NCI-H187 (cell line): ENCODE data around the gene KRT31.
"Not testable (repeated sequence)": the region's sequence is repeated elsewhere in the genome, so short reads cannot be mapped to it uniquely, and the experiment has no call there.

Experiments used
- DNase-seq, 2 experiments: peaks; one replicate each; lab custom pipeline; 2025; lab: John Stamatoyannopoulos, UW

The KRT31 gene

GRCh38 chr17:41396996-41397660, at the start of gene KRT31:
KRT31 (minus strand) TSS chr17:41397608; CDS start chr17:41397539, 69 bp downstream.
- DNase-seq: no peak

DNA sequence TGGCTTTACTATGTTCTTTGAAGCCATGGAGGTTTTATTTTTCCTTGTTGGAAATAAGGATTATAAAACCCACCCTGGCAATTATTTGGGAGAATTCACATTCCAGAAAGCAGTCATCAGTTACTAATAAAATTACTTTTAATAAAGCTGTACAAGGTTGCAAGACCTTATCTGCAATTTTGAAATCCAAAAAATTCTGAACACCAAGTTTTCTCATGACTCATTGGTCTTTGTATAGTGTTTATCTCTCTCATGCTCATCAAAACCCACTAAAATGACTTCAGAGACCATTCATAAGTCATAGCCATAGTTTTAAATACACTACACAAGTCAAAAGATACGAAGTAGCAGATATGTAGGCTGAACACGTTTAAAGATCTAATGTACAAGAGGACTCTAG, 49.4 kb upstream of the KRT31 start:
- DNase-seq: no peak

DNA sequence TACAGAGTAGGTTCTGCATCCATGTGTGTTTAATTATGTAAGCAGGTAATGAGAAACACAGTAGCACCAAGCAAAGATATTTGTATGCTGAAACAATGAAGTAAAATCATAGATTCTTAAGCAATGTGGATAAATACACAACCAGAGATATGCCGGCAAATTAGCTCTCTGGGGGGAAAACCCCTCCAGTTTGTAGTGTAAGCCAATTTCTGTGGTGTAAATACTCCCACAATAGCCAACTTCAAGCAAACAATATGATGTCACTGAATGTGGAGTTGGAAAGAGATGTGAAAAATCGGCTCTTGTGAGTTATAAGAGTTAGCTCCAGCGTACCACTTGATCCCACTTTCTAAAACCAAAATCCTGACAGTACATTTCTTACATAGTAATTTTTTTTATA, 47.2 kb upstream of the KRT31 start:
- DNase-seq: no peak

- DNase-seq: no peak
Measured at GRCh38 chr17:41444186-41444585, 46.8 kb upstream of the KRT31 start.

DNA sequence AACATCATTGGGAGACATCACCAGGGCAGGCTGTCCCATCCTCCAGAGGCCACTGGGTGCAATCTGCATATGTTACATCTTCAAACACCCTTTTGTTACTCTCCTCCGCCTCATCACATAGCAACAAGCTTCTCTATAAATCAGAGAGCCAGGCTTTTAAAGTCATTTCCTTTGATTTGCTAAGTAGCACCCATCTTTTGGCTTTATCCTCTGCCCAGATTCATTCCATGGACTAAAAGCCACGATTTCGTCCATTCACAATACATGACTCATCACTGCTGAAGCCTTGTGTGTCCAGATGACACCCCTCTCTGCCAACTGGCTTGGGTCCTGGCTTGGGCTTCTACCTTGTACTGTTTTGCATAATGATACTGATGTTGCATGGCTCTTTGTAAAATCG, 45.3 kb upstream of the KRT31 start:
- no peak for DNase-seq

- DNase-seq: no peak
Measured at GRCh38 chr17:41440531-41441033, 43.2 kb upstream of the KRT31 start, which contains the start of gene KRT38. KRT38 (minus strand) TSS chr17:41440983; CDS start chr17:41440921, 62 bp downstream.

DNA sequence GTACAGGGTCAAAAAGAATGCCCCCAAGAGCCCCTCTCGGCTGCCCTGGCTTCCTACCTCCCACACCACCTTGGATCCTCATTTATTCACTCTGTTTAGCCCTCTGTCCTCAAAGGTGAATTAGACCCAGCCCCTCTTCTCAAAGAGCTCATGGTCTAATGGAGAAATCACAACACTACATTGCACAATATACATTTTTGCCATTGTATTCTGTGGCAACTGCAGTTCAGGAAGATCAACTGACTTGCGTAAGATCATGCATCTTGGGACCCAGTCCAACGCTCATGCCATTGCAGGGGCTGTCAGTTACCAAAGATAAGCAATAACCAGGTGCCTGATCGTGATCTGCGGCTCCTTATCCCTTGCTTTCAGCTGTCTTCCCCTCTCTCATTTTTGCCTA, 42.0 kb upstream of the KRT31 start:
- no peak for DNase-seq

DNA sequence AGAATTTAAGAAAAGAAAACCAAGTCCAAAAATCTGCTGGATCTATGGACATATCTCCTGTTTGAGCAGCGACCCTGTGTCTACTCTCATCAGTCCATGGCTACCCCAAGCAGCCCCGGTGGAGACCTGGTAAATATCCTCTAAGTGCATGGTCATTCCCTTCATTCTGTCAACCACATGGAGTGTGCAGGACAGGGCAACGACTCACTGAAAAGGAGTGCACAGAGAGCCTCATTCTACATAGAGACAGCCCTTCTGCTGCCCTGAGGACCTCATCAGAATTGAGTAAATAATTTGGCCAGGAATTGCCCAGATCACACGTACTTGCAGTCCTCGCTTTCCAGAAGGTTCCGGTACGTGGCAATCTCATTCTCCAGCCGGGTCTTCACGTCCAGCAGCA, 40.4 kb upstream of the KRT31 start:
- DNase-seq: no peak

GRCh38 chr17:41437254-41437653, 39.8 kb upstream of the KRT31 start:
- no peak for DNase-seq

GRCh38 chr17:41434415-41434814, 37.0 kb upstream of the KRT31 start:
- peak in 1 of 2 experiments; percentile 81 for DNase-seq

- DNase-seq: peak; percentile 66 to 81
Measured at GRCh38 chr17:41434005-41434404, 36.6 kb upstream of the KRT31 start.

- DNase-seq: no peak
Measured at GRCh38 chr17:41433586-41433985, 36.2 kb upstream of the KRT31 start.

DNA sequence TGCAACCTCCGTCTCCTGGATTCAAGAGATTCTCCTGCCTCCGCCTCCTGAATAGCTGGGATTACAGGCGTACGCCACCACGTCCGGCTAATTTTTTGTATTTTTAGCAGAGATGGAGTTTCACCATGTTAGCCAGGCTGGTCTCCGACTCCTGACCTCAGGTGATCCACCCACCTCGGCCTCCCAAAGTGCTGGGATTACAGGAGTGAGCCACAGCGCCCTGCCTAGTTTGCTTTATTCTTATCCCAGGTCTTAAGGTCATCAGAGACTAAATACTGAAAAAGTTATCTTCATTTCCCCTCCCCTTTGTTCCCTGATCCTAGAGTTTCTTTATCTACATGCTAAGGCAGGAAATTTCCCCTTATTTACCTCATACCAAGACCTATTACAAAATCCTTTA, 33.0 kb upstream of the KRT31 start:
- DNase-seq: not testable (repeated sequence)

DNA sequence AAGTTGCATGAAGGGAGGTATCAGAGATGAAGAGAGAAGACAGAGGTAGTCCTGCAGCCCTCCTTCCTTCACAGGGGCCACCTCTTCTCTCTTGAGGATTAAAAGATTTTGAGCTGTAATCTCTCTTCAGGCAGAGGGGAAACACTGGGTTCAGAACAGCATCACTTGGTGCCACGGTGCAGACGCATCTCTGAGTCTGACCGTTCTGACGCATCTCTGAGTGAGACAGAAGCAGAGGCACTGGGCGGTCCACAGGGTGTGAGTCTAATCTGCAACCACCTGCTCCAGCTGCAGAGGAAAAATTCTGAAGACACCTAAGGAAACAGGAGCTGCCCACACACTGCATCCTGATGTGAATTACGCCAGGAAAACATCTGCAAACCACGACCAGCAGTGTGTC, 32.3 kb upstream of the KRT31 start:
- no peak for DNase-seq

DNA sequence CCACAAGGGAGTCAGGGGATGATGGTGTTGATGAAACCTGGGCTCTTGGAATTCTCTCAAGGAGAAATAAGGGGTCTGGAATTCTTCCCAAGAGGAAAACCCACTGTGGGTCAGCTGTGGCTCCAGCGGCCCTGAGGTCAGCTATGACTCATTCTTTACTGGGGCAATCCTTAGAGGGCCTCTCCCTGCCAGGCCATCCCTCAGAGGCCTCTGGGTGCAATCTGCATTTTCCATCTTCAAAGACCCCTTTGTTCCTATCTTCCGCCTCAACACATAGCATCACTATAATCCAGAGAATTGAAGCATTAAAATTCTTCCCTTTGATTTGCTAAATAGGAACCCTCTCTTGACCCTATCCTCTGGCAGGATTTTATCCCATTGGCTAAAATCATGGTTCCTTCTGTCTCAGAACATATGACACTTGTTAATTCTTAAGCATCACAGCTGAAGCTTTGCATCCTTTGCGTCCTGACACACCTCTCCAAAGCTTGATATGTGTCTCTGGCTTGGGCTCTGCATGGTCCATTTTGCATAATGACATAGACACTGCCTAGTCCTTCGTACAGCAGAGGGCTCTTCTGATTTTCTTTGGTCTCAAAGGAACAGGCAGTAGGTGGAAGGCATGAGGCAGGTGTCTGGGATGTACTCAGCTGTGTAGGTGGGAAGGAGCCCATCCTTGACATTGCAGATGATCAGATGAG, 31.3 kb upstream of the KRT31 start:
- no peak for DNase-seq

DNA sequence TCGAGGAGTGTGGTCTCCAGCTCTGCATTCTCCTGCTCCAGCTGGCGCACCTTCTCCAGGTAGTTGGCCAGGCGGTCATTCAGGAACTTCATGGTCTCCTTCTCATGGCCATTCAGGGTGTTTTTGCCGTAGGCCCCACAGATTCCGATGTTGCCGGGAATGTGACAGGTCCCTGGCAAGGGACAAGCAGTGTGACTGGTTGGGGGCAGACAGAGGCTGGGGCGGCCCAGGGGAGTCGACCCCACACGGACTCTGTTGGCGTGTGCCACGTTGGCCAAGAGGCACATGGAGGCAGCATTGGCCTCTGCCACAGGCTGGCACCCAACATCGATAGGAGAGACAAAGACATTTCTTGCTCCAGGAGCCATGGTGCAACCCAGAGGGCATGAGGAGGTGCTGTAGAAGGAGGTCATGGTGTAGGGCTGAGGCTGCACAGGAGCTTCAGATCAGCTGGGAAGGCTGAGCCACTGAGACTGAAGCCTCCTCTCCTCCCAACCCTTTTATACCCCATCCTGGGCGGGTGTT, 26.8 kb upstream of the KRT31 start, which contains the start of gene KRT37:
Gene KRT37 (minus strand): TSS at position 475 of the 525 bp plus-strand sequence. CDS start 62 bp downstream, at position 413.
- DNase-seq: no peak

DNA sequence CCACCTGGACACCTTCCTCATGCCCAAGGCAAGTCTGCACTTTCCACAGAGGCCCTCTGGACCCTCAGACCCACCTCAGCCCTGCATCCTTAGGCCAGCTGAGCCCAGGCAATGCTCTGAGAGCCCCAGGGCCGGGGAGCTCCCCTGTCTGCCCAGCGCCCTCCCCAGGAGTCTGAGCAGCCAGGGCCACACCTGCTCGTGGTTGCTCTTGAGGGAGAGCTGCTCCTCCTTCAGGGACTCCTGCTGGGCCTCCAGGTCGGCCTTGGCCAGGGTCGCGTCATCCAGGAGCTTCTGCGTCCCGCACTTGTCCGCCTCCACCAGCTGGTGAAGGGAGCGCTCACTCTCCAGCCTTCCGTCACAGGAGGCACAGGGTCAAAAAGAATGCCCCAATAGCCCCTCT, 25.2 kb upstream of the KRT31 start:
- not testable (repeated sequence) for DNase-seq

GRCh38 chr17:41421617-41422016, 24.2 kb upstream of the KRT31 start:
- DNase-seq: no peak

- DNase-seq: no peak
Measured at GRCh38 chr17:41421116-41421515, 23.7 kb upstream of the KRT31 start.

DNA sequence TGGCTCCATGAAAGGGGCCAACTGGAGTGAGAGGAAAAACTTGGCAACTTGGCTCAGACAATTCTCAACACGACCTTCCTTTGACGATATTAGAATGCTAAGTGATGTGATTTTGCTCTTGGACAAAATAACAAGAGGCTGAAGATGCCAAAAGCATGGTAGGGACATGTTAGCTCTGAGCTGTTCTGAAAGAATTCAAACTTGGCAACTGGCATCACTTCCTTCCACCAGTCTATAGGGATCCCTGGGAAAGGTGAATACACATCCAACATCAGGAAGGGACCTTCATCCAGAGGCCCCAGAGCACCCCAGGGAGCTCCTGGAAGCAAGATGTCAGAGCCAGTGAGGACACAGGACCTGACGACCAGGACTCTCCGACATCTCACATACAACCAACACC, 22.7 kb upstream of the KRT31 start:
- DNase-seq: no peak

- no peak for DNase-seq
Measured at GRCh38 chr17:41419716-41420115, 22.3 kb upstream of the KRT31 start.

DNA sequence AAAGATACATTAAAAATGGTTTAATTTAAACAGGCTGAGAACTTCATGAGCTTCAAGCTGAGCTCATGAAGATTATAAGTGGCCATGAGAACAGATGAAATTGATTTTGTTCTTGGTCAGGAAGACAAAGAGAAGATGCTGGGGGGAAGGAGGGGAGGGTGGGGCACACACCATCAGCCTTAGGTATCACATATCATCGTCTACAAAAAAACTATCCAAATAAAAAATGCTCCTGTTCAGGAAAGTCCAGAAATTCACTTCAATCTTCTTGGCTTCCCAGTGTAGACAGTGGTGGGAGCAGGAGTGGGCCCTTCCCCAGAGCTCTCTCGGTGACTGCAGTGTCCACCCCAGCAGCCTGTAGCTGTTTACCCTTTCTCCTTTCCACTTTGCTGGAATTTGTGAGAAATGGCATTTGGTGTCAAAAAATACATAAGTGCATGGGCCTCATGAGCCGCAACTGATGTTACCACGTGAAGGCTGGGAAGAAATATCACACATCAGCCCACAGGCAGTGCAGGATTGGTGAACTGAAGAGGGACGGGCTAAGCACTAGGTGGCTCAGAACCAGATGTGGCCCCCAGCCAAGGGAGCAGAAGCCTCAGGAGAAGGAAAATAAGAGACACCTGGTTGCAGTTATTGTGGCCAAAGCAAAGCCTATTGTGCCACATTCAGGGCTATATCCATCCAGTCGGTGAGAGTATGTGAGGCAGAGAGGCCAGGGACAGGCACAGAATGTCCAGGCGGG, 20.9 kb upstream of the KRT31 start:
- no peak for DNase-seq
